Pancreas (tissue), 10 donors: ENCODE results near the gene EDRF1. TPM values are rescaled to one million over a fixed set of nuclear protein-coding genes. Genes with fewer than 3 reads are reported as not detected.

ENCODE experiments used
- ATAC-seq, 4 donors: fragments of 200-7000 bp; cut with Tn5 transposase; one replicate each; pipeline versions ENCODE4 v1.8.0 to v1.9.1; 2020; ENCODE audit warnings: mild to moderate bottlenecking in 4 of 4, moderate library complexity in 4 of 4
- DNase-seq, 6 donors: peaks; one replicate each; pipeline ENCODE4 v3.0.0-alpha.2; 2020
- FAIRE-seq: peaks from 2 replicates; lab custom pipeline; 2012; peaks lifted over from hg19 to GRCh38; lab: Jason Lieb, UNC
- H3K27ac ChIP-seq, 4 donors: fragments of 200-600 bp; sonication (generic); 1 replicate in 3 of 4; 2 replicates in 1 of 4; pipeline versions ENCODE4 v1.5.0 to v1.8.0; 2020
- H3K27me3 ChIP-seq, 4 donors: fragments of 200-600 bp; one replicate each; pipeline ENCODE4 v1.8.0; 2021
- H3K36me3 ChIP-seq, 3 donors: fragments of 200-600 bp; sonication (generic) in 1 of 3; one replicate each; pipeline versions ENCODE4 v1.5.0 to v1.8.0; 2020 to 2021
- H3K4me1 ChIP-seq, 3 donors: fragments of 200-600 bp; one replicate each; pipeline ENCODE4 v1.8.0; 2021
- H3K4me3 ChIP-seq, 4 donors: fragments of 200-600 bp; sonication (generic) in 2 of 4; one replicate each; pipeline versions ENCODE4 v1.5.0 to v1.8.0; 2020 to 2021
- H3K9me3 ChIP-seq, 4 donors: fragments of 200-600 bp; one replicate each; pipeline ENCODE4 v1.8.0; 2021
- WGBS, 2 donors: extraction: QIAGEN DNeasy Blood & Tissue Kit; methylation state at CpG; one replicate each; pipeline ENCODE4 v1.1.7; 2013; 5-methylcytosine and 5-hydroxymethylcytosine counted together
- intact Hi-C, 3 donors: fragments of 100-400 bp; cut with DNase I; formaldehyde crosslinking; loops; one replicate each; pipeline versions ENCODE4 v1.11.1 to v1.14.2; 2022
- polyA plus RNA-seq, 2 donors: library from polyadenylated mRNA; stranded (reverse); fragments of 200-250 nt; gene quantifications; one replicate each; pipeline ENCODE4 v1.2.3, GENCODE V29; 2013
- total RNA-seq, 6 donors: library from RNA; stranded (reverse); fragmentation: NEBNext Ultra II Directional in 4 of 6; extraction: Animal tissue kit (Norgen Biotek cat#: 25700) in 4 of 6; gene quantifications; one replicate each; pipeline versions ENCODE4 v1.2.1 to v1.2.4, GENCODE V29; 2021 to 2023
- TF ChIP-seq, protein P1 (sequence below), 4 donors: fragments of 200-600 bp; sonication (generic) in 3 of 4; IDR thresholded peaks; one replicate each; pipeline versions ENCODE4 v1.5.0 to v1.8.0; 2021; ENCODE audit warnings: antibody characterized with exemption in 4 of 4
- donor health status: healthy with polysubstance abuse.
- donor health status: DM: no; HTN: no; CAD: no; lungs with moderate emphysema.
- donor health status: DM: no; HTN: no; CAD: no.
- donor health status: control.
- donor health status: control.
- donor health status: Bipolar disorder and iron deficiency.
- donor health status: DM: yes; HTN: yes; CAD: no.
- donor health status: DM: no; HTN: no; CAD: no.
- donor health status: DM: no; HTN: no; CAD: no.
- donor health status: DM: yes; HTN: yes; CAD: no.

The EDRF1 gene
- total and polyA plus RNA-seq, 8 donors, result 10.1 to 25.3 (median 17.7) TPM

DNA sequence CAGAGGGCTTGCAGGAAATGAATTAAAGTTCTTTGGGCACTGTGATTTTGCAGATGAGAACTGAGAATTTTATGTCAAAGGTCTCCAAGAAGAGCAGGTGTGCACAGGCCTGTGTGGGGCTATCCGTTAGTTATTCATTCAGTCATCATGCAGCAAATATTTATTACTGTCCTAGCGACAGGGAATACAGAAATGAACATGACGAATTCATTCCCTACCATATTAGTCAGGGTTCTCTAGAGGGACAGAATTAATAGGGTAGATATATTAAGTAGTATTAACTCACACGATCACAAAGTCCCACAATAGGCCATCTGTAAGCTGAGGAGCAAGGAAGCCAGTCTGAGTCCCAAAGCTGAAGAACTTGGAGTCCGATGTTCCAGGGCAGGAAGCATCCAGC lies 59.0 kb downstream of the EDRF1 start:
- Histone ChIP-seq H3K4me3 (no peak overlapping the region), H3K27me3 (no peaks in the 10 kb centered on the region), H3K9me3 (no peaks in the 10 kb centered on the region), H3K27ac (no peak overlapping the region), H3K36me3 (no peaks in the 10 kb centered on the region), H3K4me1 (no peaks in the 10 kb centered on the region)
- no peak for DNase-seq
- TF ChIP-seq, protein P1, sequence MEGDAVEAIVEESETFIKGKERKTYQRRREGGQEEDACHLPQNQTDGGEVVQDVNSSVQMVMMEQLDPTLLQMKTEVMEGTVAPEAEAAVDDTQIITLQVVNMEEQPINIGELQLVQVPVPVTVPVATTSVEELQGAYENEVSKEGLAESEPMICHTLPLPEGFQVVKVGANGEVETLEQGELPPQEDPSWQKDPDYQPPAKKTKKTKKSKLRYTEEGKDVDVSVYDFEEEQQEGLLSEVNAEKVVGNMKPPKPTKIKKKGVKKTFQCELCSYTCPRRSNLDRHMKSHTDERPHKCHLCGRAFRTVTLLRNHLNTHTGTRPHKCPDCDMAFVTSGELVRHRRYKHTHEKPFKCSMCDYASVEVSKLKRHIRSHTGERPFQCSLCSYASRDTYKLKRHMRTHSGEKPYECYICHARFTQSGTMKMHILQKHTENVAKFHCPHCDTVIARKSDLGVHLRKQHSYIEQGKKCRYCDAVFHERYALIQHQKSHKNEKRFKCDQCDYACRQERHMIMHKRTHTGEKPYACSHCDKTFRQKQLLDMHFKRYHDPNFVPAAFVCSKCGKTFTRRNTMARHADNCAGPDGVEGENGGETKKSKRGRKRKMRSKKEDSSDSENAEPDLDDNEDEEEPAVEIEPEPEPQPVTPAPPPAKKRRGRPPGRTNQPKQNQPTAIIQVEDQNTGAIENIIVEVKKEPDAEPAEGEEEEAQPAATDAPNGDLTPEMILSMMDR (IDR thresholded peaks at IDR 0.05), result no peak
- WGBS, 2 donors, result 50 to 78% methylated on average over 5 of the region's 5 CpGs
- intact Hi-C loops, result no loop called here
- no peak for ATAC-seq
- FAIRE-seq, result no peak

GRCh38 chr10:125779403-125780327 lies 60.2 kb downstream of the EDRF1 start:
- TF ChIP-seq, protein P1 (IDR thresholded peaks at IDR 0.05), result no peak
- Histone ChIP-seq H3K9me3 (no peaks in the 10 kb centered on the region), H3K27me3 (no peaks in the 10 kb centered on the region), H3K4me1 (no peaks in the 10 kb centered on the region), H3K36me3 (no peaks in the 10 kb centered on the region), H3K4me3 (no peak overlapping the region), H3K27ac (no peak overlapping the region)
- ATAC-seq (no peak), FAIRE-seq (no peak), DNase-seq (no peak)
- 79 to 83% methylated on average over 10 of the region's 10 CpGs for WGBS, 2 donors
- intact Hi-C loops, result no loop called here

- Histone ChIP-seq H3K9me3 (no peaks in the 10 kb centered on the region), H3K27me3 (no peaks in the 10 kb centered on the region), H3K4me3 (no peak overlapping the region), H3K4me1 (no peaks in the 10 kb centered on the region), H3K27ac (no peak overlapping the region), H3K36me3 (no peaks in the 10 kb centered on the region)
- intact Hi-C loops, result no loop called here
- 90 to 92% methylated on average over 8 of the region's 8 CpGs for WGBS, 2 donors
- FAIRE-seq (no peak), DNase-seq (no peak), ATAC-seq (no peak)
- TF ChIP-seq, protein P1 (IDR thresholded peaks at IDR 0.05), result no peak
Measured at GRCh38 chr10:125781374-125781773, 61.9 kb downstream of the EDRF1 start.

- no peak for DNase-seq
- H3K4me3 ChIP-seq, result no peak overlapping the region
- 94 to 95% methylated on average over 11 of the region's 11 CpGs for WGBS, 2 donors
- H3K4me1 ChIP-seq, result no peaks in the 10 kb centered on the region
- H3K27me3 ChIP-seq, result no peaks in the 10 kb centered on the region
- no peak for FAIRE-seq
- no peak overlapping the region for H3K27ac ChIP-seq
- ATAC-seq, result no peak
- TF ChIP-seq, protein P1 (IDR thresholded peaks at IDR 0.05), result no peak
- intact Hi-C loops, result no loop called here
- no peaks in the 10 kb centered on the region for H3K36me3 ChIP-seq
- H3K9me3 ChIP-seq, result no peaks in the 10 kb centered on the region
Measured at GRCh38 chr10:125782054-125782453, 62.5 kb downstream of the EDRF1 start.

DNA sequence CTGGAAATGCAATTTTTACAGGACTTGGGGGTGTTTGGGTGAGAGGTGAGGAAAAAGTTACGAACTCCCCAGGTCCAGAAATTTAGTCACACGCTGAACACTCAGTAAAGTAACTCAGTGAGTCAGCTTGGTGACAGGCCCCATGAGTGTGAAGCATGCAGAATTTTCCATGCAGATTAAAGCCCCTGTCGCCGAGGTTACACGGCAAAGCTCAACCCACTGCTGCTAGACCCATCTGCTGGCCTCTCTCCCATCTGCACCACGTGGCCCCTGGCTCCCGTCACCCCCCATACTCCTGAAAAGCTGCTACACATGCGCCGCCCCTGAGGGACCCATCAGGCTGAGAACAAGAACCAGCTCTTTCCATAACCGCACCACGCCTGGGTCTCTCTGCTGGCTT lies 63.1 kb downstream of the EDRF1 start:
- ATAC-seq, result no peak
- Histone ChIP-seq H3K4me3 (no peak overlapping the region), H3K36me3 (no peaks in the 10 kb centered on the region), H3K27me3 (no peaks in the 10 kb centered on the region), H3K4me1 (no peaks in the 10 kb centered on the region), H3K27ac (no peak overlapping the region), H3K9me3 (no peaks in the 10 kb centered on the region)
- no peak for FAIRE-seq
- no peak for DNase-seq
- 83 to 91% methylated on average over 11 of the region's 11 CpGs for WGBS, 2 donors
- TF ChIP-seq, protein P1 (IDR thresholded peaks at IDR 0.05), result no peak
- intact Hi-C loops, result no loop called here
